Cerebellar nuclear complex (tissue), 1 donor: ENCODE results near the gene RHCE.
"Not testable (repeated sequence)": the region's sequence is repeated elsewhere in the genome, so short reads cannot be mapped to it uniquely, and the experiment has no call there.

Experiments used
- DNase-seq, 2 experiments: peaks; one replicate each; lab custom pipeline; 2025; lab: John Stamatoyannopoulos, UW

The RHCE gene

DNA sequence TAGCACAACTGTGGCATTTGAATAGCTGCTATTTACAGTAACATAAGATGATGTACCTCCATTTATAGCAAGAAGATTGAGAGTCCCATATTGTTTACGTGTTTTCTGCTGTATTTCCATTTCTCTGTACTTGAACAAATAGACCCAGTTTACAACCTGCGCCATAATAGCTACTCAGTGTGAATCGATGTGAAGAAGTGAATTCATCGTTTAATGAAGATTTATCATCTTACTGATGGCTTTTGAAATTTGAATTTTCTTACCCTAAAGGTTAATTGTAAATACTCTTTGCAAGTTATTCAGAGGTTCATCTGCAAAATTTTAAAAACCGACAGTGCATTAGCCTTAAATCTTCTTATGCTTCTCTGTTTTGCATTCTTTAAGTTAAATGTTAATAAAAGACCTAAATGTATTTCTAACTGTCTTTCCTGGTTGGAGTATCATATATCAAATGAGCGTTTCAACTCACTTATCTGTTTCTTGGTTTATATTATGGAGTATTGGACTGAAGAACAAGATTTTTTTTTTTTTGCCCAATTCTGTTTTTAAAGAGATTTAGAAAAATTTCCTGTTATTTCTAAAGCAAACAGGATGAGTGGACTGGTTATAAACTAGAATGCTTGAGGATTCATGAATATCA is 12.2 kb upstream of the RHCE start:
- no peak for DNase-seq

DNA sequence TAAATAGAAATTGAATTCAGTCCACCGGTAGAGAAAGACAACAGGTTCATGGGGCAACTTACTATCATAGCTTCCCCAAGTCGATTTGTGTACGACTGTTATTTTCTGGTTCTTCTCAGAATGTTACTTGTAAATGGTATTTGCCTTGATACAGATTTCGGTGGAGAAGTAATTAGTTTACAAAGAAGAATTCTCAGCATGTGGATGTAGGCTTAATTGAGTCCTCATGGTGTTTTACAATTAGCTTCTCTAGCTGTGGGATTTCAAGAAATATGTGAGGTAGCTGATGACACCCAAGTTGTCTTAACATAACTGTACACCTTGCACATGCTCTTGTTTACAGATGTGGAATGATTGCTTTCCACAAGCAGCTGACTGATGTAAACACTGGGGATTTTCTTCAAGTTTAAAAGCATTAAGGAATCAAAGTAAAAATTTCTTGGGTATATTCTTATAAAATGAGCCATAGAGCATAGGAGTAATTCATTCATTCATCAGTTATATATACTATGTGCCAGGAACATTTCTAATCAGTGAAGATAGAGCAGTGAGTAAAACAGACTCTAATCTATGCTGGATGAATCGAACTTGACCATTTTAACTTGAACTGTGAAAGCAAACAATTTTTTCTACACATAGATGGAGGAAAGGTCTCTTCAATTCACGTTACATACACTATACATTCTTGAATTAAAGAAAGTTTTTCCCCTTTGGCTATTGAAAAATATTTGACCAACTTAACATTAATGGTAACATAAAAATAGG is 11.5 kb upstream of the RHCE start:
- DNase-seq, result no peak

DNA sequence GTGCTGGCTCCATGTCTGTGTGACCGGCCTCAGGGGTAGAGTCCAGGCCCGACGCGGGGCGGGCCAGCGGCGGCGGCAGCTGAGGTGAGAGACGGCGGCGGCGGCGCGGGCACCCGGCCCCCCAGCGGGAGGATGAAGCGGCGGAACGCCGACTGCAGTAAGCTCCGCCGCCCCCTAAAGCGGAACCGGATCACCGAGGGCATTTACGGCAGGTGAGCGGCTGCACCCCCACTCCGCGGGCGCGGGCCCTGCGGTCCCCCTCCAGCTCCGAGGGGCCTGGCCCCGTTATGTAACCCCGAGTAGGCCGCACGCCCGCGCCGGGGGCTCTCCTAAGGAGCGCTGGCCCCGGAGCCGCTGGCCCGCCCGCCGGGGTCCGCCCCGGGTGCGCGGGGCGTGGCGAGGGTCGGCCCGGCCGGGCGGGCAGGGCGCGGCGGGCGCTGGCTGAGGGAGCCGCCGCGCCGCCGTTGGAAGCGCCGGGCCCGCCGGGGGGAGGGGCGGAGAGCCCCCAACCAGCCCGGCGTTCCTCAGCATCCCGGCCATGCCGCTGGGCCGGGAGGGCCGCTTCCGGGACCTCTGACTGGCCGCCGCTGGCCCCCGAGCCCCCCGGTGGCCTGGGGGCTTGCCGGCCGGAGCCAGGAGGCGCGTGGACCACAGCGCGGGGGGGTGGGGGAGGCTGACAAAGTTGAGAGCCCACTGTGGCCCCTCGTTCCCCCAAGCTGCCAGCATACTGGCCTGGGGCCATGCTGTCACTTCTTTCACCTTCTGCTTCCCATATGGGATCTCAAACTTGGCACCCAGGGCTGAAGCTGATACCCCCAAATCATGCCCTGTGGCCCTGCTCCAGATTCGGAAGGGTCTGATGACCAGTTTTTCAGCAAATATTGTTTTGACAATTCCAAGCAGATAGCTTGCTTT is 10.6 kb upstream of the RHCE start:
- DNase-seq, result no peak

DNA sequence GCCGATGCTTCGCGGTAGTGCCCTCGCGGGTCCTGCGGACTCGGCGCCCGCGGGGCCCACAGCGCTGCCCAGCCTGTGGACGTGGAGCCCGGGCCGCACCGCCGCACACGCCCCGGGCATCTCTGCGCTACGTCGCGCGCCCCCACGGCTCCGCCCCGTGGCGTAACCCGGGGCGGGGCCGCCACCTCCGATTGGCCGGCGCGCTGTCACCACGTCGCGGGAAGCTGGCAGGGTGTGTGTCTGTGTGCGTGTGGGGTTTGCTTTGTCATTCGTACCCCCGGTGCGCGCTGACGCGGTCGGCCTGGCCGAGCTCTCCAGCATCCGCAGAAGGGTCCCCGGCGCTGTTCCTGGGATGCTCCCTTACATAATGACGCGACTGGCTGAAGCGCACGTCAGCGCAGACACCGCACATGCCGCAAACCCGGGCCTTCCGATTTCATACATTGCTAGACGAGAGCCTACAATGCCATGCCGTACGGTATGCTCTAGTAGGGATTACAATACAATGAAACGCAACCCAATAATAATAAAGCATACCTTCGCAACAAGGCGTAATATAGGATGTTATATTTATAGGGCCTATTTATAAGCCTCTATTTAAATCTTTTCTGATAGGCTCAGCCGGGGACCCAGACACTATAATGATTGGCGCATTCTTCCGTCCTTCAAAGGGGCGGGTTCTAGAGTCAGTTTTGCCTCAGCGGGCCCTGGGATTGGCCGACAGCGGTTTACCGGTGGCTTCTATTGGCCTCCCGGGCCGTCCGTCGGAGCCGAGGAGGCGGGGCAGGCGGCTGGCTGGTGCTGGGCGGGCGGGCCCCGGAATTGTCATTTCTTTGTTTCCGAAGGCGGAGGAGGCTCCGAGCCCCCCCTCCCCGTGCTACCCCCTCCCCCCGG is 9.7 kb upstream of the RHCE start, which contains the start of gene MACO1:
TSS of gene MACO1 (plus strand) at position 825 of the 894 bp plus-strand sequence. CDS start 202 bp downstream, outside the sequence.
- peak; percentile 93 to 94 for DNase-seq

DNA sequence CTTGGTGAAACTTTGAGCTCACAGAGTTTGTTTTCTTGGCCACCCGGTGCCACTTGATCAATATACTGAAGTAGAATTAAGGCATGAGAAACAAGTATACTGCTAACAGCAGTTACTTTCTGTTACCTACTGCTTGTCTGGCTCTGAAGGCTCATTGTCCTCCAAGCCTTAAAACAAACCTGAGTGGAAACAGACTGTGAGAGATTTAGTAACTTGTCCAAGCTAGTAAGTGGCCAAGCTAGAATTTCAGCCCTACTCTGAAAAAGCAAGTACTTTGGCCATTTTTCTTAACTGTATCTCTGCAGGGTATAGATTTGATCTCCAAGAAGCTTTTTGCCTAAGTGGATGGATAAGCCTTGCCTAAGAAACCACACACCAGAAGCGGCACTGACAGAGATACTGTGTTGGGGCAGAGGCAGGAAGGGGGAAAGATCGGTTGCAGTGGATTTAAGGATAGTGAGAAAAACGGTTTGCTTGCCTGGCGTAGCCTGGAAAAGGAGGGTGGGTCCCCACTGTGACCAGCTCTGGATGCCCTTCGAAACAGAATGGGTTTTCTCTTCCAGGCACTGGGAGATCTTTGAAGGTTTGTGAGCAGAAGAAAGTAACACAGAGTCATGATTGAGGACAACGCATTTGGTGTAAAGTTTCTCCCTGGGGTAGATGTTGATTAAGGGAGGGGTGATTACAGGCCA is 8.0 kb upstream of the RHCE start:
- DNase-seq, result no peak

DNA sequence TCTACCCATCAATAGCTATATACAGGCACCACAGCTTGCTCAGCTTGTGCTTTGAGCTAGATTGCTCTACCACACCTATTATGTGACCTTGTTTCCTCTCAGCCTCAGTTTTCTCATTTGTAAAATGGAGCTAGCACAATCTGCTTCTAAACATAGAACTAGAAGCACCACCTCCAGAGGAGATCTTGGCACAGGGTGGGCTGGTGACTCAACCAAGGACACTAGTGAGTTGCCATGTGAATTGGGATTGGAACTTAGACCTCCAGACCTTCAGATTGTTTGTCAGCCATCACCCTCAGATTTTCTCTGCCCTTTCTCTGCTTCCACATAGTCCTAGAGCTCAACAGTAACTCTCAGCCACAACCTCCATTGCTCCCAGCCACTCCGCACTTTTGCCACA is 7.1 kb upstream of the RHCE start:
- no peak for DNase-seq

DNA sequence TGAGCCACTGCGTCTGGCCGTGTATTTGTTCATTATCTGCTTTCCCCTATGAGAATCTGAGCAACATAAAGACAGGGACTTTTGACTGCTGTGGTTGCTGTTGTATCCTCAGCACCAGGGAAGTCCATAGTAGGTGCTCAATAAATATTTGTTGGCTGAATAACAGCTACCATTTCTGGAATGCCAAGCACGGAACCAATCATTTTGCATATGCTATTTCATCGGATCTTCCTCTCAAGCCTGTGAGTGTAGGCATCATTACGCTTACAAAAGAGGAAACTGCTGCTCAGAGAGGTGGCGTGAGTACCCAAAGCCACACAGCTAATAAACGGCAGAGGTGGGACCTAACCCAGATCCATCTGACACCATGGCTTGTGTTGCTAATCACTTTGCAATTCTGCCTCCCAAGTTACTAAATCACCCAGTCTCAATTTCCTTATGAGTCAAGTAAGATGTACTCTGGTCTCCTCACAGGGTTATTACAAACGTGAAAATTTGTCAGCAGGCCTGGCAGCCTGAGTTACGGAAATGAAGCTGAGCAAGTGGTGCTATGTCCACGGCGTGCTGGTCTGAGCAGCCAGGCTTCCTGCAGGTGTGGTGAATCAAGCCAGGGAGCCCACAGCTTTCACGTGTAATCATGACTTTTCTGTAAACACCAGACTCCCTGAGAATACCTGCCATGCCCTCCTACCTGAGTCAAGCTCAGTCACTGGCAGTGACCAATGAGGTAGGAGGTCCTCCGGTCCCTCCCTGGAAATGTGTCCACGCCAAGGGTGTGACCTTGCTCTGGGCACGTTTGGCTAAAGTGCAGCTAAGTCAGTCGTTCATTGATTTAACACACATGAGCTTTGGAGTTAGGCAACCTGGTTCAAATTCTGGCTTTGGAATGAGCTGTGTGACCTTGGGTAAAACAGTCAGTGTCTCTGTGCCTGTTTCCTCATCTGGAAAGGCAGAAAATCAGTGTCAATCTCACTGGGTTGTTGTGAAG is 4.8 kb upstream of the RHCE start:
- no peak for DNase-seq

DNA sequence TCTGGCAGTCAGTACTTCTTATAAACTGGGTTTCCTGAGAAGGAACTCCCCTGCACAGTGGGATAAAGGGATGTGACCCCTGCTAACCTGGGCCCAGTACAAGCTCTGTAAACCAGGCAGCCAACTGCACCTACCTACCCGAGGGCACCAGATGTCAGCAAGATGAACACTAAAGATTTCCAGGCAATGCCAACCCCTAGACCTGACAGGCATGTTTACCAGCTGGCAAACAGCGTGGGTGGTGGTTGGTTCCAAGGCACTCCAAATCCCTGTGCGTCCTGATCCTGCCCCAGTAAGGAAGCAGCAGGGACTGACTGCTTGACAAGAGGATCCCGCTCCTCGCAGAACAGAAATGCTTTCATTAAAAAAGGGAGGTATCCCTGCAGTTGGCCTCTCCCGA is 2.6 kb upstream of the RHCE start:
- DNase-seq, result not testable (repeated sequence)

DNA sequence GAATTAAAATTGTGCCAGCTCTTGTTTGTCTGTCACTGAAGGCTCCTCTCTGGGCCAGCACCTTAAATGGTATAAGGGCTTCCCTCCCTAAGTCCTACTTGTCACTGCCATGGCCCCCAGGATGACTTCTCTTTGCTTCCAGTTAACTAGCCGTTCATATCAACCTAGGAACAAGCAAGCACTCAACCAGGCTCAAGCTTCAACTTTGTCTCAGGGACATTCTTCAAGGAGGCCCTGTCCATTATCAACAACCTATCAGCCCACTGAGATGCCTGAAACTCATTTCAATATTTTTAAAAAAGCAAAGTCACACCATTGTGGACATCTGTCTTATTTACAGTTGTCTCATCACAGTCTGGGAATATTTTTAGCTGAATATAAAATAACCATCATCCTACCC is 1.3 kb downstream of the RHCE start:
- not testable (repeated sequence) for DNase-seq

DNA sequence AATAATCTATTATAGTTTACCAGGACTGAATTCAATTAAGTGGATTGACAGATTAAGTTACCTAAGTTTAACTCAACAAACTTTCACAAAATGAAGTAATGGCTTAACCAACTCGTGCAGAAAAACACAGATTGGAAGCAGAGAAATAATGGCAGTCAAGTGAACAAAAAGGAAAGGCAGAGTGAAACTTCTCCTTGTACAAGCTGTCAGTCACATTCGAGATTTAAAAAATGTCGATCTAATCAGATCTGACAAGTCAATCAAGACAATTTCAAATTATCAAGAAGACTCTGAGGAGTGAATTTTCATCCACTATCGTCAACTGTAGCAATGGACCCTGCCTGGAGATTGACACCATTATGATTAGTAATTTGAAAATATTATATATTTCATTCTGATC is 3.3 kb downstream of the RHCE start:
- not testable (repeated sequence) for DNase-seq

DNA sequence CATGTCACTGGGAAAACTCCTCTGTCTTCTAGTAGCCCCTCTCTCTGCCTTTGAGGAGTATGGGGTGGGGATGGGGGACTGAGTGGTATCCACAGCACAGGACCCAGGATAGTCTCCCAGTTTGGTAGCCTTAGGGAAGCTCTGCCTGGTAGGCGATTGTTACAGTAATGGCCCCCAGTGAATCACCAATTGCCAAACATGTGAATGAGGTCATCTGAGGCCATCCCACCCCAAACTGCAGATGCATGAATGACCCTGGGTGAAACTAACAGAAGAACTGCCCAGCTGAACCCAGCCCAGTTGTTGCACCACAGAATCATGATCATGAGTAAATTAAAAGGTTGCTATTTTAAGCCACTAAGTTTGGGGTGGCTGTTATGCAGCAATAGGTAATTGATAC is 6.0 kb downstream of the RHCE start:
- not testable (repeated sequence) for DNase-seq

DNA sequence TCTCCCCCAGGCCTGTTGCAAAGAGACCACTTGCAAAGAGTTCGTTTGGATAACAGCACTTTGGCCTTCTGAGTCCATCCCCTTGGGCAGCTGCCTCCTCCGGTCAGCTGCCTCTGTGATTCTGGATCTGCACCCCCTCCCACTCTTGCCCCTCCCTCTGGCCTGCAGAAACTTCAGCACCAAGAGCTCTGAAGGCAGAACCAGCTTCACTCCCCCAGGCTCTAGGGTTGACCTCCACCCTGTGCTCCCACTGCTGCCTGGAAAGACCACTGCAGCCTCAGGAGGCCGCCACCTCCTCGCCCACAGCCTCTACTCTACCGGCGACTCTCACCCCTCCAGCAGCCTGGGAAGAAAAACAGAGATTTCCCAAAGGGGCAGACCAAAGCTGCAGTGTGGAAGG is 6.5 kb downstream of the RHCE start:
- DNase-seq, result not testable (repeated sequence)

DNA sequence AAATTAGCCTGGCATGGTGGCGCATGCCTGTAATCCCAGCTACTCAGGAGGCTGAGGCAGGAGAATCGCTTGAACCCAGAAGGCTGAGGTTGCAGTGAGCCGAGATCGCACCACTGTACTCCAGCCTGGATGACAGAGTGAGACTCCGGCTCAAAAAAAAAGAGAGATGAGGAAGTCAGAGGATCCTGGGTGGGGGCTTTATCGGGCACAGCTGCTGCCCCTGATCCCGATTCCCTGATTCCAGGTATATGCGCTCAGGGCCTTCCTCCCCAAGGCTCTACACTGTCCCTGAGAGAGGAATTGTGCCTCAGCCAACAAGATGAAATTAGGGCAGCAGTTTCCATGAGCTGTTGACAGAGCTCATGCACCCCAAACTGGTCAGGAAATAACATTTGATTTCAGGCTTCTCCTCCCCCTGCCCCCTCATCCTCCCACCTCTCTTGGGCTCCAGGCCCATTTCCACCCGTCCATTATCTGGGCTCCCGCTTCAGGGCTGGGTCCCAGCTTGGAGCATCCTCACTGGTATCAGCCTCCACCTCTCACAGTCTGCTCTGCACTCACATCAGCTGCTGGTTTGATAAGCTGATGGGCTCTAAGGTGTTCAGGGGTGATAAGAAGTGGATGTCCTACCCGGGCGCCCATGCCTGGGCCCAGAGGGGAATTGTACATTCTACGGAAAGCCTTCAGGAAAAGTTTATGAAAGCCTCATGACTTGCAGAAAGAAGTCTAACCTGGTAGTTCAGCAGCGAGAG is 7.6 kb downstream of the RHCE start:
- DNase-seq, result not testable (repeated sequence)

DNA sequence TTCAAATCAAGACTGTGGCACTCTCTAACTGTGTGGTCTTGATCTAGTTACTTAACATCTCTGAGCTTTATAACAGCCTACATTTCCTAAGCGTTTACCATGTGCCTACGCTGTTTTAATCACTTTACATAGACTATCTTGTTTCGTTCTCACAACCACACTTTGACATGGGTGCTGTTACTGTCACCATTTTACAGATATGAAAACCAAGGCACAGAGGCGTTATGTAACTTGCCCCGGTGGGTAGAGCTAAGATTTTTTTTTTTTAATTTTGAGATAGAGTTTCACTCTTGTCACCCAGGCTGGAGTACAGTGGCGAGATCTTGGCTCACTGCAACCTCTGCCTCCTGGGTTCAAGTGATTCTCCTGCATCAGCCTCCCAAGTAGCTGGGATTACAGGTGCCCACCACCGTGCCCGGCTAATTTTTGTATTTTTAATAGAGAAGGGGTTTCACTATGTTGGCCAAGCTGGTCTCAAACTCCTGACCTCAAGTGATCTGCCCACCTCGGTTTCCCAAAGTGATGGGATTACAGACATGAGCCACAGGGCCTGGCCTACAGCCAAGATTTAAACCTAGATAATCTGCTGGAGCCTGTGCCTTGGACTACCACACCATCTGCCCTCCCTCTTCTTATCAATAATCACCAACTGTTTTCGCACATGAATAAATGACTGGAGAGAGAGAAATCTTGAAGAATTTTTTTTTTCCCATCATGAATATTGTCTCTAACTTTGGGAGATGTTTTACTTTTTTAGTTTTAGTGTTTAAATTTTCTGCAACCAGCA is 10.8 kb downstream of the RHCE start:
- DNase-seq, result not testable (repeated sequence)

DNA sequence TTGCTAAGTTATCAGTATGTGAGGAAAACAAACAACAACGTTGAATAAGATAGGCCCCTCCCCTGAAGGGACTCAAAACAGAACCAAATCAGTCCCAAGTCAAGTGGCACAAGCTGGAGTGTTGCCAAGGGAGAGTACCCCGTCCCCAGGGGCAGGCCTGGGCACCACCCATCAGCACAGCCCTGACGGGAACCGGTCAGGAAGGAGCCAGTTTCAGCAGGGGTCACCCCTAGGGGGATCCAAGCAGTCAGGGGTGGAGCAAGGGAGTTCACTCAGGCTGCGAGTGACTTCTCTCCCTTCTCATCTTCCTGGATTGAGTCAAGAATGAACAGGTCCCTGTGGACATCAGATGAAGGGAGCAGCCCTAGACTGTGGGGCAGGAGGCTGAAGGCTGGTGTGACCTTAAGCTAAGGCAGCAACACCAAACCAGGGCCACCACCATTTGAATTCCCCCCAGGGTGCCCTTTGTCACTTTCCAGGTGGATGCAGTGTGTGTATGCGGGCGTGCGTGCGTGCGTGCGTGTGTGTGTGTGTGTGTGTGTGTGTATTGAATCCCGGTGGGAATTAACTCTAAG is 14.8 kb downstream of the RHCE start:
- DNase-seq, result not testable (repeated sequence)

DNA sequence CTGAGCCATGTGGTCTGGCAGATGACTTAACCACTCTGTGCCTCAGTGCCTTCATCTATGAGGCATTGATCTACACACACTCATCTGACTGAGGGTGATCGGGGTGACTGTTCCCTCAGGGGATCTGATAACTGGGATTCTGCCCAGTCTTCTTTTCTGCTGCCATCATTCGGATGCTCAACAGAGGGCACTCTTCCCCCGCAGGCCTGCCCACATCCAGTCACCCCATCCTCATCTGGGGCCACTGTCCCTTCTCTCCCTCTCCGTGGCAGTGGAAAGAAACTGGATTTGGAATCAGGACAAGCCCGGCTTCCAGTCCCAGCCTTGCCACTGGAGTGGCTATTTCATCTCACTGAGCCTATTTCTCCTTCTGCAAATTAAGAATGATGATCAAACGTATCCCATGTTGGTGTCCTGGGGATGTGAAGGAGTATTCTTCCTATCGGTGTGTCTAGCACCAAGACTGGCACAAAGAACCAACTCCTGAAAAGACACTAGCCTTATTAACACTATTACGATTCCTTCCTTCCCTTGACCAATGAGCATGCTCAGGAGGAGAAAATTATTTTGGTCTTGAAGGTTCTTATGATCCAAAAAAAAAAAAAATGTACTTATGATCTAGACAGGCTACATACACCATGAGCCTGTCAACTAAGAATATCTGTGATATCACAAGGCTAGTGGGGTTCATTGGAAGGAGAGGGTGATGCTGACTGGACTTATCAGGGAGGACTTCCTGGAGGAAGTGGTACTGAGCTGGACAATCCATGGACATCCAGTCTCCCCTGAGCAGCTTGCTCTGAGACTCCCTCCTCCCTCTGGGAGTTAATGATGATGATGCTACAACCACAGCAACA is 17.4 kb downstream of the RHCE start:
- peak in 1 of 2 experiments; percentile 0 for DNase-seq

DNA sequence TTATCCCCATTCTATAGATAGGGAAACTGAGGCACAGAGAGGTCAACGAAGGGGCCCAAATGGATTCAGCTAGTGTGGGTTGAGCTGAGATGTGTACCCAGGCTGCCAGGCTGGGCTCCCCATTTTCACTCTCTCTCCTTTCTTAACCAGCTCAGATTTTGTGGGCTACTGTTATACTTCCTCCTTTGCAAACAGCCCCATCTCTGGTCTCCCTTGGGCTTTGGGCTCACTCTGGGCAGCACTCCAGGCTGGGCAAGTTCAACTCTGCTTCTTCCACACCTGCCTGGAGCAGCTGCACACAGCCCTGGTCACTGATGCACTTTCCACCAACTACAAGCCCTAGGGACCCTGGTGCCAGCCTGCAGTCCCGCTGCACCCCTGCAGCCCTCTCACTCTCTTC is 22.5 kb downstream of the RHCE start:
- not testable (repeated sequence) for DNase-seq
